ENCODE results near the gene TSPAN4.

Gene TSPAN4

GRCh38 chr11:907668-908067, 65.0 kb downstream of the TSPAN4 start (continued):
- TF ChIP-seq ZBTB26 (tag by site-specific recombination; optimal IDR thresholded peaks at IDR 0.05) (no peak), ZNF121 (tag by site-specific recombination; IDR thresholded peaks at IDR 0.05) (no peak), ZNF670 (tag by site-specific recombination; IDR thresholded peaks at IDR 0.05; ENCODE audit: low read depth) (no peak), ZNF202 (tag by site-specific recombination; IDR thresholded peaks at IDR 0.05; ENCODE audit: borderline replicate concordance) (no peak), ZNF280C (tag by site-specific recombination; IDR thresholded peaks at IDR 0.05) (no peak), HOXC10 (CRISPR knock-in tag; IDR thresholded peaks at IDR 0.05) (no peak), ZNF776 (tag by site-specific recombination; IDR thresholded peaks at IDR 0.05; ENCODE audit: borderline replicate concordance) (no peak), ZNF132 (tag by site-specific recombination; IDR thresholded peaks at IDR 0.05; ENCODE audit: borderline replicate concordance) (no peak)

GRCh38 chr11:908273-908672, 65.6 kb downstream of the TSPAN4 start:
- TF ChIP-seq REST (tag by site-specific recombination; IDR thresholded peaks at IDR 0.05), result peak; percentile 88
- no peak for TF ChIP-seq ZNF239 (tag by site-specific recombination; IDR thresholded peaks at IDR 0.05)
- TF ChIP-seq ZNF26 (tag by site-specific recombination; IDR thresholded peaks at IDR 0.05), result no peak
- TF ChIP-seq ZNF335 (tag by site-specific recombination; conservative IDR thresholded peaks at IDR 0.05), result no peak
- TF ChIP-seq ZNF18 (tag by site-specific recombination; IDR thresholded peaks at IDR 0.05), result no peak
- no peak for TF ChIP-seq KLF7 (tag by site-specific recombination; IDR thresholded peaks at IDR 0.05; ENCODE audit: borderline replicate concordance)
- no peak for TF ChIP-seq ZBTB21 (tag by site-specific recombination; IDR thresholded peaks at IDR 0.05)
- no peak for TF ChIP-seq ZNF501 (tag by site-specific recombination; IDR thresholded peaks at IDR 0.05)

More at GRCh38 chr11:908273-908672, 65.6 kb downstream of the TSPAN4 start:
- Histone ChIP-seq H3K4me1 (ENCODE audit: control insufficient read depth, insufficient read depth, low read length) (no peaks in the 10 kb centered on the region), H3K27ac (ENCODE audit: extremely low read depth, low read depth, low read length) (no peak overlapping the region), H3K9me3 (ENCODE audit: control insufficient read depth, insufficient read depth, low read depth, low read length) (no peaks in the 10 kb centered on the region), H3K36me3 (ENCODE audit: control insufficient read depth in 2 of 2, insufficient read depth in 1 of 2, low read length in 2 of 2) (peaks cover 0 to 46% of the 10 kb centered on the region in 2 experiments; a peak in 2 of 3 replicates), H3K4me3 (ENCODE audit: low read depth, low read length) (no peak overlapping the region)
- ChIA-PET CTCF (interaction anchor here (0.7 kb wide), 1 partner anchor 57 kb away, joined by 3 read pairs; no protein-coding TSS in a partner anchor), POLR2A (interaction anchor here (0.9 kb wide), 1 partner anchor 99 kb away, joined by 3 read pairs; the partner anchor contains the start of gene RPLP2)

Data from HEK293 (cell line).